Naive B cell (primary cell): ENCODE results near the gene C14orf132. TPM values are rescaled to one million over a fixed set of nuclear protein-coding genes. Genes with fewer than 3 reads are reported as not detected.

Experiments
- ATAC-seq, 2 donors: fragments of 150-1000 bp; cut with Tn5 transposase; 2 replicates each; pipeline ENCODE4 v1.10.0; 2021; ENCODE audit warnings: low read depth in 2 of 2, mild to moderate bottlenecking in 2 of 2, moderate library complexity in 2 of 2
- DNase-seq: peaks from one replicate; pipeline ENCODE4 v3.0.0; 2022
- H3K27ac Mint-ChIP-seq, 6 donors: one replicate each; pipeline ENCODE4 v1.8.0; 2020 to 2022; ENCODE audit warnings: mild to moderate bottlenecking in 6 of 6, mixed read lengths in 6 of 6, moderate library complexity in 5 of 6, inconsistent platforms in 2 of 6
- H3K27me3 Mint-ChIP-seq, 3 donors: one replicate each; pipeline ENCODE4 v1.8.0; 2021 to 2022; ENCODE audit warnings: mixed read lengths in 3 of 3, mild to moderate bottlenecking in 1 of 3
- H3K36me3 Mint-ChIP-seq, 2 donors: one replicate each; pipeline ENCODE4 v1.8.0; 2020 to 2022; ENCODE audit warnings: mixed read lengths in 2 of 2, inconsistent platforms in 1 of 2, mild to moderate bottlenecking in 1 of 2
- H3K4me1 Mint-ChIP-seq, 3 donors: one replicate each; pipeline ENCODE4 v1.8.0; 2020 to 2022; ENCODE audit warnings: mixed read lengths in 3 of 3, inconsistent platforms in 1 of 3, mild to moderate bottlenecking in 1 of 3, moderate library complexity in 1 of 3
- H3K4me3 Mint-ChIP-seq, 8 donors: one replicate each; pipeline ENCODE4 v1.8.0; 2020 to 2022; ENCODE audit warnings: mild to moderate bottlenecking in 8 of 8, mixed read lengths in 8 of 8, moderate library complexity in 8 of 8, inconsistent platforms in 2 of 8
- H3K9me3 Mint-ChIP-seq, 7 donors: one replicate each; pipeline ENCODE4 v1.8.0; 2020 to 2022; ENCODE audit warnings: mixed read lengths in 7 of 7, mild to moderate bottlenecking in 5 of 7, inconsistent platforms in 2 of 7, moderate library complexity in 1 of 7
- polyA plus RNA-seq, 6 donors: library from polyadenylated mRNA; unstranded; fragments of 300-500 nt; fragmentation: Illumina TruSeq; gene quantifications; one replicate each; pipeline ENCODE4 v1.2.3, GENCODE V29; 2021; ENCODE audit warnings: low read depth in 6 of 6

C14orf132 gene
- polyA plus RNA-seq, 6 donors from 2014 or later = 0.28 to 0.87 (median 0.71) TPM; not detected in 2

DNA sequence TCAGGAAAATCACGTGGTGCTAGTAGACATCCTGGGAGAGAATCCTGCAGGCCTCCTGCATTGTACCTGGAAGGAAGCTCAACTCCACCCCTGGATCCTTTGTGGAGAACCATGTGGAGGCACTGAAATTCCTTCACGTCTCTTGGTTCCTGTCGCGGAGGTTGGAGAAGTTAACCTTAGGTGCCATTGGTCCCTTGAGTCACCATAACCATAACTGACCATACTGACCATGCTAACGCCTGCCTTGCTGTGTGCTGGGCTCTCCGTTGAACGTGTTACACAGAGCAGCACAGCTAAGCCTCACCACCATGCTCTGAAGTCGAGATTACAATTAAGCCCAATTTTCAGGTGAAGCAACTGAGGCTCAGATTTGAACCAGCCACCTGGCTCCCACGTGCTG, 18.6 kb downstream of the C14orf132 start:
- DNase-seq (no peak), ATAC-seq (no peak)
- no peak overlapping the region for H3K27ac Mint-ChIP-seq
- H3K9me3 Mint-ChIP-seq = no peaks in the 10 kb centered on the region
- H3K27me3 Mint-ChIP-seq = peaks cover 31 to 73% (median 66%) of the 10 kb centered on the region in 3 donors
- no peaks in the 10 kb centered on the region for H3K36me3 Mint-ChIP-seq
- no peak overlapping the region for H3K4me3 Mint-ChIP-seq
- no peaks in the 10 kb centered on the region for H3K4me1 Mint-ChIP-seq

GRCh38 chr14:96058576-96059200, 19.5 kb downstream of the C14orf132 start:
- no peak overlapping the region for H3K27ac Mint-ChIP-seq
- H3K27me3 Mint-ChIP-seq = peaks cover 35 to 75% (median 67%) of the 10 kb centered on the region in 3 donors
- DNase-seq = no peak
- no peaks in the 10 kb centered on the region for H3K4me1 Mint-ChIP-seq
- no peak for ATAC-seq
- no peaks in the 10 kb centered on the region for H3K9me3 Mint-ChIP-seq
- H3K4me3 Mint-ChIP-seq = peak overlapping the region in 1 of 8 donors; percentile 15
- H3K36me3 Mint-ChIP-seq = no peaks in the 10 kb centered on the region

- ATAC-seq = no peak
- Mint-ChIP-seq H3K4me3 (peak overlapping the region in 1 of 8 donors; percentile 66), H3K27me3 (peaks cover 40 to 72% (median 62%) of the 10 kb centered on the region in 3 donors), H3K27ac (no peak overlapping the region), H3K4me1 (no peaks in the 10 kb centered on the region), H3K9me3 (no peaks in the 10 kb centered on the region), H3K36me3 (no peaks in the 10 kb centered on the region)
- no peak for DNase-seq
These were observed 20.5 kb downstream of the C14orf132 start for GRCh38 chr14:96059519-96060135.

DNA sequence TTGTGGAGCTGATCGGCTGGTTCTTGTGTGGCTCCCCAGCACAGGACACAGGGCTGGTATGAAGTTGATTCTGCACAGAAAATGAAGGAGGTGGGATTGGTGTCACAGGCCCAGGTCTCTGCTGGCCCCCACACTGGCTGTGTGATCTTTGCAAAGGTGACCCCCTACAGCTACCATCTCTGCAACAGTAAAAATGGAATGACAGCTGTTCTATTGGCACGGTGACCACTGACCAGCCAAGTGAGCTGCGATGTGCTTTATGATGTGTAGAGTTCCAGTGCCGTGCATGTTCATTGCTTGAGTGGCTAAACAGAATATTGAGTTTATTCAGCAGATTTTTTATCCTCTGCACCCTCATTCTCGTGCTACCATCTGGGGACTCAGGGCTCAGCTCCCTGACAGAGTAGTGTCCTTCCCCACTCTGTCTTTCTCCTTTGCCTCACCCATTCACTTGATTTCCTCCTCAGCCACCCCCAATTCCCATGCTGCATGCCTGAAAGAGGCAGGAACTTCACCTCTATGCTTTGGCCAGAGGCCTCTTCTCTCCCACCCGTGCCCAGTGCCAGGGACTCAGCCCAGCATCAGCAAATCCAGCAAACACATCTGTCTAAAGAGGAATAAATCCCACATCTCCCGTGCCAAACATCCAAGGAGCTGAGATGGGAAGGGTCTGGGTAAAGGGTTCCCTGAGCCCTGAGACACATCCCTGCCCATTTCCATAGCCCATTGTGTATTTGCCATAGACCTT, 21.2 kb downstream of the C14orf132 start:
- ATAC-seq (no peak), DNase-seq (no peak)
- peaks cover 0 to 5% (median 0%) of the 10 kb centered on the region in 3 donors for H3K4me1 Mint-ChIP-seq
- H3K4me3 Mint-ChIP-seq = no peak overlapping the region
- no peak overlapping the region for H3K27ac Mint-ChIP-seq
- H3K27me3 Mint-ChIP-seq = peaks cover 39 to 72% (median 62%) of the 10 kb centered on the region in 3 donors
- no peaks in the 10 kb centered on the region for H3K9me3 Mint-ChIP-seq
- H3K36me3 Mint-ChIP-seq = no peaks in the 10 kb centered on the region

DNA sequence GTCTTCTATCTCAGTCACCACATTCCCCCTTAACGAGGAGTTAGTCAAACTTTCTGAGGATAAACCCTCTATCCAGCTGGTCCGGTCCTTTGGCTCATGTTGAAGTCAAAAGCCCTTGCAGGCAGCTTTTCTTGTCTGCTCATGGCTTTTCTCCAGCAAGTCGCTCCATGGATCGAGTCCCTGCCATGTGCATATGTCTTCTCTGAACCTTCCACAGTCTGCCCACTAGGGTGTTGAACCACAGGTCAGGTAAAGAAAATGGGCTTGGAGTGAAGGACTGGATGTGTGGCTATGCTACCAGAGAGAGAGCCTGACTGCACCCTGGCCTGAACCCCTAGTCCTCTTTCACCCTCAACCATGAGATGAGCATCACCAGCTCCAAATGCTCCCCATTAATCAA, 22.8 kb downstream of the C14orf132 start:
- ATAC-seq (no peak), DNase-seq (no peak)
- Mint-ChIP-seq H3K27ac (no peak overlapping the region), H3K36me3 (no peaks in the 10 kb centered on the region), H3K4me3 (no peak overlapping the region), H3K9me3 (no peaks in the 10 kb centered on the region), H3K27me3 (peaks cover 29 to 70% (median 68%) of the 10 kb centered on the region in 3 donors), H3K4me1 (peaks cover 0 to 5% (median 0%) of the 10 kb centered on the region in 3 donors)

DNA sequence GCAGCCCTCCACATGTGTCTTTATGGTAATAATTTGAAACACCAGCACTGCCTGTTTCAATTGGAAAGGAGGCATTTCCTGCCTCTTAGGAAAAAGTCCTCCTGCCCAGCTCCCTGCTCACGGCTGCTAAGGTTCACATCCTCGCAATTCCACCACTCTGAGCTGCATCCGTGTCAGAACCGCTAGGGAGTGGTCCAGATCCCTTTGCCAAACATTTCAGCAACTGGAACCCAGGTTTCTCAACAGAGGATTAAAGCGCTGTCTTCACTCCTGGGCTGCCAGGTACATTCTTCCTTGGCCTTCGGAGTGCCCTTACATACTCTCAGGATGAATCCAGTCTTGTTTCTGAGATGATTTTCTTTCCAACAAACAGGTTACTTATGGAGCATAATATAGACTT, 23.3 kb downstream of the C14orf132 start:
- Mint-ChIP-seq H3K4me3 (no peak overlapping the region), H3K9me3 (no peaks in the 10 kb centered on the region), H3K36me3 (no peaks in the 10 kb centered on the region), H3K4me1 (peaks cover 0 to 8% (median 0%) of the 10 kb centered on the region in 3 donors), H3K27me3 (peaks cover 29 to 74% (median 72%) of the 10 kb centered on the region in 3 donors), H3K27ac (no peak overlapping the region)
- no peak for DNase-seq
- ATAC-seq = no peak

GRCh38 chr14:96064866-96065265, 25.7 kb downstream of the C14orf132 start:
- Mint-ChIP-seq H3K4me1 (peaks cover 0 to 8% (median 0%) of the 10 kb centered on the region in 3 donors), H3K27me3 (peaks cover 29 to 64% (median 58%) of the 10 kb centered on the region in 3 donors), H3K27ac (peak overlapping the region in 2 of 6 donors; percentile 33 to 56), H3K4me3 (no peak overlapping the region), H3K9me3 (no peaks in the 10 kb centered on the region), H3K36me3 (no peaks in the 10 kb centered on the region)
- DNase-seq = no peak
- ATAC-seq = no peak

GRCh38 chr14:96065661-96066459, 26.7 kb downstream of the C14orf132 start:
- DNase-seq = no peak
- H3K27ac Mint-ChIP-seq = no peak overlapping the region
- peaks cover 32 to 67% (median 56%) of the 10 kb centered on the region in 3 donors for H3K27me3 Mint-ChIP-seq
- peaks cover 0 to 6% (median 0%) of the 10 kb centered on the region in 7 donors for H3K9me3 Mint-ChIP-seq
- H3K4me3 Mint-ChIP-seq = no peak overlapping the region
- no peaks in the 10 kb centered on the region for H3K36me3 Mint-ChIP-seq
- peaks cover 0 to 8% (median 0%) of the 10 kb centered on the region in 3 donors for H3K4me1 Mint-ChIP-seq
- no peak for ATAC-seq

GRCh38 chr14:96066976-96067375, 27.8 kb downstream of the C14orf132 start:
- DNase-seq (no peak), ATAC-seq (no peak)
- peaks cover 0 to 8% (median 0%) of the 10 kb centered on the region in 7 donors for H3K9me3 Mint-ChIP-seq
- no peaks in the 10 kb centered on the region for H3K36me3 Mint-ChIP-seq
- no peak overlapping the region for H3K4me3 Mint-ChIP-seq
- H3K4me1 Mint-ChIP-seq = peaks cover 0 to 8% (median 0%) of the 10 kb centered on the region in 3 donors
- peaks cover 31 to 66% (median 49%) of the 10 kb centered on the region in 3 donors for H3K27me3 Mint-ChIP-seq
- no peak overlapping the region for H3K27ac Mint-ChIP-seq

GRCh38 chr14:96067985-96068930, 29.1 kb downstream of the C14orf132 start:
- H3K9me3 Mint-ChIP-seq = peaks cover 0 to 8% (median 0%) of the 10 kb centered on the region in 7 donors
- H3K4me3 Mint-ChIP-seq = no peak overlapping the region
- peaks cover 25 to 60% (median 37%) of the 10 kb centered on the region in 3 donors for H3K27me3 Mint-ChIP-seq
- H3K27ac Mint-ChIP-seq = no peak overlapping the region
- peaks cover 0 to 8% (median 0%) of the 10 kb centered on the region in 3 donors for H3K4me1 Mint-ChIP-seq
- no peak for ATAC-seq
- no peaks in the 10 kb centered on the region for H3K36me3 Mint-ChIP-seq
- no peak for DNase-seq

DNA sequence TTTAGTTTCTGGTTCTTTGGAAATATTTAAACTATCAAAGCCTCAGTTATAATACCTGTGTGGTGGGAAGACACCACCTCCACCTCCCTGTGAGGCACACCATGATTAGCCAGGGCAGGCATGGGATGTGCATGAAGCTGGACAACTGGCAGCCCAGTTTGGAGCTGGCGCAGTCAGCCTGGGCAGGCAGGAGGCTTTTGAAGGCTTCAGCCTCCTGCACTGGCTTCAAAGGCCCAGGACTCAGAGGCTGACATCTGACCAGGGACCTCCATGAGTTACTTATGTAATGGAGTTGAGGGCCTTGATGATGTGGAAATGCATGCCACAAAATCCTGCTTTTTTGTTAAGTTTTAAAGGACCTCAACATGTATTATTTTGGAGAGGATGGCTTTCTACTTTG, 30.3 kb downstream of the C14orf132 start:
- DNase-seq (no peak), ATAC-seq (no peak)
- H3K4me1 Mint-ChIP-seq = peaks cover 0 to 8% (median 0%) of the 10 kb centered on the region in 3 donors
- peaks cover 18 to 50% (median 37%) of the 10 kb centered on the region in 3 donors for H3K27me3 Mint-ChIP-seq
- no peaks in the 10 kb centered on the region for H3K36me3 Mint-ChIP-seq
- peaks cover 0 to 15% (median 5%) of the 10 kb centered on the region in 7 donors for H3K9me3 Mint-ChIP-seq
- H3K27ac Mint-ChIP-seq = no peak overlapping the region
- no peak overlapping the region for H3K4me3 Mint-ChIP-seq

GRCh38 chr14:96071561-96071960, 32.4 kb downstream of the C14orf132 start:
- Mint-ChIP-seq H3K9me3 (peaks cover 0 to 15% (median 5%) of the 10 kb centered on the region in 7 donors), H3K36me3 (no peaks in the 10 kb centered on the region), H3K27me3 (peaks cover 17 to 37% (median 18%) of the 10 kb centered on the region in 3 donors), H3K4me1 (peaks cover 0 to 4% (median 0%) of the 10 kb centered on the region in 3 donors), H3K4me3 (no peak overlapping the region), H3K27ac (no peak overlapping the region)
- DNase-seq = no peak
- ATAC-seq = no peak
